BLaER1 treated with 17β-estradiol and CSF1 and Interleukin-3, amounts not matched to agents 10 nM and 100 nM (cell line): ENCODE data around the gene SF1.

Source experiments
- H3K27ac ChIP-seq, 11 experiments: shearing (Covaris generic); formaldehyde crosslinking; 2 replicates each; pipeline ENCODE4 v1.8.1; 2022
- H3K27me3 ChIP-seq, 11 experiments: shearing (Covaris generic); formaldehyde crosslinking; 2 replicates each; pipeline ENCODE4 v1.8.1; 2022
- H3K36me3 ChIP-seq, 11 experiments: shearing (Covaris generic); formaldehyde crosslinking; 2 replicates each; pipeline ENCODE4 v1.8.1; 2022
- H3K4me1 ChIP-seq, 10 experiments: shearing (Covaris generic); formaldehyde crosslinking; 2 replicates each; pipeline ENCODE4 v1.8.1; 2022
- H3K4me2 ChIP-seq, 11 experiments: shearing (Covaris generic); formaldehyde crosslinking; 2 replicates each; pipeline ENCODE4 v1.8.1; 2022
- H3K4me3 ChIP-seq, 10 experiments: shearing (Covaris generic); formaldehyde crosslinking; 2 replicates each; pipeline ENCODE4 v1.8.1; 2022
- H3K9ac ChIP-seq, 11 experiments: shearing (Covaris generic); formaldehyde crosslinking; 2 replicates each; pipeline ENCODE4 v1.8.1; 2022
- H3K9me3 ChIP-seq, 11 experiments: shearing (Covaris generic); formaldehyde crosslinking; replicated peaks in 1 of 11; 2 replicates each; pipeline ENCODE4 v1.8.1; 2022
- H4K20me1 ChIP-seq, 11 experiments: shearing (Covaris generic); formaldehyde crosslinking; 2 replicates each; pipeline ENCODE4 v1.8.1; 2022
- Cebpa-rat ChIP-seq, 11 experiments: shearing (Covaris generic); IDR thresholded peaks; 2 replicates each; pipeline ENCODE4 v1.8.1; 2022

The SF1 gene

DNA sequence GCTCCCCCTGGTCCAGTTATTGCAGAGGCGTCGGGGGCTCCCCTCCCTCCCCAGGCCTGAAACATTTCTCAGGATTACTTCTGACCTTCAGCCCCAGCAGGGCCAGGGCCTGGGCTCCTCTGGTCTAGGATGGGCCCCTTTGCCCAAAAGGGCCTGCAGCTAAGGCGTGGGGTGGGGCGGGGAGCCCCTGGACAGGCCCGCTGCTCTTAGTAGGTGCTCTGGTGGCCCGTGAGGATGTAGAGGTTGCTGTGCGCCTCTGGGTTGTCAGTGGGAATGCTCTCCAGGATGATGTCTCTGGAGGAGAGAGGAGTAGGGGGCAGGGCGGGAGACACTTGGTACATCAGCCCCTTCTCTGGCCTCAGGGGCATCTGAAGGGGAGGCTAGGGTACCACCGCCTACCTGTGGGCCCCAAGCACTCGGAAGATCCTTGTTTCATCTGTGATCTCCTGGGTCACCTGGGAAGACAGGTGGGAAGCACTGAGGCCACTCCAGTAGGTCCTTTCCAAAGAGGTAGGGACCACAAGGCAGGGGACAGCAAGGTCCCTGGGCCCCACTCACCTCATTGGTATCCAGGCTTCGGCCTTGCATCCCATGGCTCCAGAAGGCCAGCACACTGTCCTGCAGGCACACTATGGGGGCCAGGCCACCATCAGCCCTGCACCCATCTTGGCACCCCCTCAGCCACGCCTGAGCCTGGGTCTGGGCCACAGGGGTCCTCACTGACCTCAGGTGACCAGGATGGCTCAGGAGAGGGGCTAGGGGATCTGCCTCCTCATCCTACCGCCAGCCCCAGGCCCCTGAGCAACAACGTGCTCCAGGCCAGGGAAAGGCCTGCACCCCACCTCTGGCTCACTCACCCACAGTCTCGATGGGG, 11.2 kb upstream of the SF1 start:
- peaks cover 0 to 43% (median 4%) of the 10 kb centered on the region in 11 experiments; a peak in 7 of 22 replicates for H4K20me1 ChIP-seq
- H3K4me2 ChIP-seq = no peak overlapping the region
- peak overlapping the region in 1 of 11 experiments; percentile 2; a peak in 1 of 22 replicates for H3K27ac ChIP-seq
- TF ChIP-seq Cebpa-rat (IDR thresholded peaks at IDR 0.05) = no peak
- H3K9ac ChIP-seq = no peak overlapping the region; a peak in 1 of 22 replicates
- H3K27me3 ChIP-seq = no peaks in the 10 kb centered on the region
- no peak overlapping the region for H3K4me3 ChIP-seq
- no peaks in the 10 kb centered on the region for H3K9me3 ChIP-seq
- H3K4me1 ChIP-seq = peaks cover 8 to 28% (median 24%) of the 10 kb centered on the region in 10 experiments; a peak in 18 of 20 replicates
- H3K36me3 ChIP-seq = peaks cover 17 to 66% (median 30%) of the 10 kb centered on the region in 11 experiments; a peak in 21 of 22 replicates

GRCh38 chr11:64788321-64789215, 10.2 kb upstream of the SF1 start:
- Histone ChIP-seq H3K27ac (peak overlapping the region in 1 of 11 experiments; percentile 2; a peak in 1 of 22 replicates), H4K20me1 (peaks cover 0 to 34% (median 0%) of the 10 kb centered on the region in 11 experiments; a peak in 6 of 22 replicates), H3K9ac (peak overlapping the region in 2 of 11 experiments; percentile 5 to 9; a peak in 2 of 22 replicates), H3K4me3 (no peak overlapping the region), H3K27me3 (no peaks in the 10 kb centered on the region), H3K4me2 (no peak overlapping the region), H3K4me1 (peaks cover 3 to 18% (median 14%) of the 10 kb centered on the region in 10 experiments; a peak in 16 of 20 replicates), H3K36me3 (peaks cover 17 to 56% (median 35%) of the 10 kb centered on the region in 11 experiments; a peak in 21 of 22 replicates), H3K9me3 (no peaks in the 10 kb centered on the region)
- no peak for TF ChIP-seq Cebpa-rat (IDR thresholded peaks at IDR 0.05)

- no peak overlapping the region for H3K4me3 ChIP-seq
- H3K4me2 ChIP-seq = peak overlapping the region in 3 of 11 experiments; percentile 7 to 29 (median 23); a peak in 3 of 22 replicates
- no peaks in the 10 kb centered on the region for H3K9me3 ChIP-seq
- H3K36me3 ChIP-seq = peaks cover 17 to 48% (median 35%) of the 10 kb centered on the region in 11 experiments; a peak in 21 of 22 replicates
- H3K4me1 ChIP-seq = peaks cover 0 to 13% (median 10%) of the 10 kb centered on the region in 10 experiments; a peak in 12 of 20 replicates
- TF ChIP-seq Cebpa-rat (IDR thresholded peaks at IDR 0.05) = no peak
- no peaks in the 10 kb centered on the region for H3K27me3 ChIP-seq
- no peak overlapping the region for H3K9ac ChIP-seq
- H4K20me1 ChIP-seq = peaks cover 0 to 28% (median 0%) of the 10 kb centered on the region in 11 experiments; a peak in 4 of 22 replicates
- no peak overlapping the region for H3K27ac ChIP-seq
These were observed 9.4 kb upstream of the SF1 start for GRCh38 chr11:64787526-64788320.

DNA sequence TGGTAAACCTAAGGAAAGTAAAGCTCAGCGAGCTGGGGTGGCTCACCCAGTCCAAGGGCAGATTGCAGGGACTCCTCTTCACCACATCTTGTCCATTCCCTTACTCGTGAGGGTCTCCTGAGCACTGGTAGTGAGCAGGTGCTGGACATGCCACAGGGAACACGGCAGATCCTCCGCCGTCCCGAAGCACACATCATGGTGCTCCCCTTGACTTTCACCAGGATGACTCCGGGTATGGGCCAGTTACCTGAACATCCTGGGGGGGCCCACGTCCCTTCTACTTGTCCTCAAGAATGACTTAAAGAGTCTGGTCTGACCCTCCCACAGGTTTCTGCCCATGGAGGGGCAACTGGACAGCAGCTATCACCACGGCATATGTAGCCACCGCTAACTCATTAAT, 8.0 kb upstream of the SF1 start:
- H4K20me1 ChIP-seq = peaks cover 0 to 28% (median 0%) of the 10 kb centered on the region in 11 experiments; a peak in 4 of 22 replicates
- no peak overlapping the region for H3K4me3 ChIP-seq
- no peaks in the 10 kb centered on the region for H3K9me3 ChIP-seq
- TF ChIP-seq Cebpa-rat (IDR thresholded peaks at IDR 0.05) = no peak
- no peaks in the 10 kb centered on the region for H3K27me3 ChIP-seq
- H3K4me1 ChIP-seq = peaks cover 0 to 16% (median 9%) of the 10 kb centered on the region in 10 experiments; a peak in 13 of 20 replicates
- H3K9ac ChIP-seq = no peak overlapping the region
- no peak overlapping the region for H3K27ac ChIP-seq
- H3K4me2 ChIP-seq = no peak overlapping the region
- H3K36me3 ChIP-seq = peaks cover 17 to 37% (median 30%) of the 10 kb centered on the region in 11 experiments; a peak in 21 of 22 replicates

DNA sequence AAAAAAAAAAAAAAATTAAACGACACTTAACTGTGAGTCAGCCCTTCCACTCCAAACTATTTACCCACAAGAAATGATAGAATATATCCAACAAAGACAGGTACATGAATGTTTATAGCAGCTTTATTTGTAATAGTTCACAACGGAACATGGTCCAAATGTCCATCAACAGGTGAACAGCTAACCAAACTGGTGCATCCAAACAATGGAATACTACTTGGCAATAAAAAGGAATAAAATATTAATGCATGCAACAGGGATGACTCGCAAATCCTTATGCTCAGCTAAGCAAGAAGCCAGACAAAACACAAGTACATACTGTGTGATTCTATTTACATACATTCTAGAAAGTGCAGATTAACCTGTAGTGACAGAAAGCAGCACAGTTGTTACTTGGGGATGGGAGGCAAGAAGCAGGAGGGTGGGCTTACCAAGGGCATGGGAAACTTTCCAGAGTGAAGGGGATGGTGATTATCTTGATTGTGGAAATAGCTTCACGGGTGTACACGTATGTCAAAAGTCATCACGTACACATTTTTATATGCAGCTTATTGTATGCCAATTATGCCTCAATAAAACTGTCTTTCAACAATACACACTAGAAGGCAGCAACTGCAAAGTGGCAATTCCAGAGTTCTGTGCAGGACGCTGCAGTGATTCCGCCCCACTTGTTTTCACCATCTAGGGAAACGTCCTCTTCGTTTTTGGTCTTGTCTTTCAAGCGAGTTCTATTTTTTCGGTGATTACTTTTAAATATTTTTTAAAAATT, 6.7 kb upstream of the SF1 start:
- no peaks in the 10 kb centered on the region for H3K9me3 ChIP-seq
- peaks cover 0 to 17% (median 0%) of the 10 kb centered on the region in 11 experiments; a peak in 4 of 22 replicates for H4K20me1 ChIP-seq
- H3K4me2 ChIP-seq = no peak overlapping the region
- H3K4me1 ChIP-seq = peaks cover 2 to 17% (median 11%) of the 10 kb centered on the region in 10 experiments
- H3K4me3 ChIP-seq = no peak overlapping the region
- no peaks in the 10 kb centered on the region for H3K27me3 ChIP-seq
- no peak overlapping the region for H3K9ac ChIP-seq
- peaks cover 14 to 24% (median 18%) of the 10 kb centered on the region in 11 experiments; a peak in 21 of 22 replicates for H3K36me3 ChIP-seq
- H3K27ac ChIP-seq = no peak overlapping the region
- no peak for TF ChIP-seq Cebpa-rat (IDR thresholded peaks at IDR 0.05)

DNA sequence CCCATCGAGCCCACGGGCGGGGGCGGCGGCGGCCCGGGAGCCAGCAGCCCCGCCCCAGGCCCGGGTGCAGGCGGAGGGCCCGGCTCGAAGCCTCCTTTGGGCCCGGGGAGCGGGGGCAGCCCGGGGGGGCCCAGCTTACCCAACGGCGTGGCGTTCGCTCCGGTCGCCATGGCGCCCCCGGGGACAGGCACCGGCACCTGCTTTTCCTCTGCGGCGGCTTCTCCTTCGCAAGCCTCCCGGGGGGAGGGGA, 194 bp downstream of the SF1 start:
- TF ChIP-seq Cebpa-rat (IDR thresholded peaks at IDR 0.05) = no peak
- peaks cover 46 to 57% (median 55%) of the 10 kb centered on the region in 10 experiments for H3K4me1 ChIP-seq

DNA sequence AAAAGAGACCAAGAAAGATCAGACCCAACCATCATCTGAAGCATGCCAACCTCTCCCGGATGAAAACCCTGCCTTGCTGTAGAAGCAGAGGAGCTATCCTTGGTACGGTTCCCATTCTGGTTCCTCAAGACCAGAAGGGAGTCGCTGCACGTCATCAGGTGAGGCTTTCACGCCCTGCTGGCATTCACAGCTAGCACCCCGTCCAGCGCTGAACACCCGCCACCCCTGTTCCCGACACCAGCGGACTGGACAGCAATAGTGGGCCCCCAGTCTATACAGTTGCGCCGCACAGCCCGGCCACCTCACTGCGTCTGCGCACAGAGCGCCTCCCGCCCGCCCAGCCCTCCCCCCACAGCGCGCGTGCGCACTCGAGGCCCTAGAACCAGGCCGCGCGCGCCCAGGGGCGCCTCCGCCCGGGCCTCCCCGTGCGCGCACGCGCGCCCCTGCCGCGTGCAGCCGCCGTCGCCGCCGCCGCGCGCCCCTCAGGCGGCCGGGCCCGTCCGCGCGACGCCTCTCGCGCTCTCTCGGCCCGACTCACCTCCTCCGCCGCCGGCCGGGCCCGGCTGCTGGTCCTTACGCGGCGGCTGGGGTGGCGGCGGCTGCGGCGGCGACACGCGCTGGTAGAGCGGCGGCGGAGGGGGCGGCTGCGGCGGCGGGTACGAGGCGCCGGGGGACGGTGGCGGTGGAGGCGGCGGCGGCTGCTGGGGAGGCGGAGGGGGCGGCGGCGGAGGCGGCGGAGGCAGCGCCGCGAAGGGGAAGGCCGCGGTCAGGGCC, 706 bp downstream of the SF1 start:
- TF ChIP-seq Cebpa-rat (IDR thresholded peaks at IDR 0.05) = no peak
- Histone ChIP-seq H3K27ac (peak overlapping the region; percentile 95 to 100 (median 99)), H3K9me3 (no peaks in the 10 kb centered on the region), H3K4me2 (peak overlapping the region; percentile 92 to 98 (median 97)), H3K4me3 (peak overlapping the region; percentile 71 to 98 (median 92)), H3K36me3 (peaks cover 45 to 49% (median 48%) of the 10 kb centered on the region in 11 experiments), H4K20me1 (peaks cover 49 to 53% (median 49%) of the 10 kb centered on the region in 11 experiments), H3K9ac (peak overlapping the region; percentile 96 to 100 (median 99)), H3K27me3 (no peaks in the 10 kb centered on the region), H3K4me1 (peaks cover 52 to 62% (median 55%) of the 10 kb centered on the region in 10 experiments)

More for the DNA sequence above, 194 bp downstream of the SF1 start:
- Histone ChIP-seq H3K4me3 (peak overlapping the region; percentile 71 to 98 (median 92)), H3K27ac (peak overlapping the region; percentile 95 to 100 (median 99)), H3K4me2 (peak overlapping the region in 9 of 11 experiments; percentile 8 to 98 (median 30); a peak in 10 of 22 replicates), H3K36me3 (peaks cover 40 to 44% (median 43%) of the 10 kb centered on the region in 11 experiments), H3K9me3 (no peaks in the 10 kb centered on the region), H3K27me3 (no peaks in the 10 kb centered on the region), H4K20me1 (peaks cover 44 to 48% (median 44%) of the 10 kb centered on the region in 11 experiments), H3K9ac (peak overlapping the region; percentile 96 to 100 (median 99))
